Left colon (tissue), 2 donors: ENCODE data around the gene CALR. TPM values are rescaled to one million over a fixed set of nuclear protein-coding genes. Genes with fewer than 3 reads are reported as not detected.
A peak's percentile ranks its signal among the peaks of the same experiment; 100 is the strongest.

Experiments
- ATAC-seq: fragments of 200-7000 bp; cut with Tn5 transposase; one replicate; pipeline ENCODE4 v1.9.1; 2020; ENCODE audit warnings: mild to moderate bottlenecking, moderate library complexity
- DNase-seq, 2 donors: peaks; one replicate each; pipeline ENCODE4 v3.0.0-alpha.2; 2020
- intact Hi-C, 2 donors: fragments of 100-400 bp; cut with DNase I in 1 of 2; cut with micrococcal nuclease in 1 of 2; formaldehyde crosslinking; loops; one replicate each; pipeline versions ENCODE4 v1.11.2 to v1.14.0; 2022; cut with DNase I, micrococcal nuclease
- total RNA-seq, 2 donors: library from RNA; stranded (reverse); fragmentation: NEBNext Ultra II Directional; extraction: Animal tissue kit (Norgen Biotek cat#: 25700); gene quantifications; one replicate each; pipeline ENCODE4 v1.2.1, GENCODE V29; 2021
- donor health status: DM: no; HTN: no; CAD: no.
- donor health status: DM: yes; HTN: yes; CAD: no.

CALR gene
- total RNA-seq, 2 donors from 2014 or later, result 550 to 739 TPM

GRCh38 chr19:12932392-12933286 lies 5.8 kb upstream of the CALR start:
- intact Hi-C loops, result no loop called here
- ATAC-seq (no peak), DNase-seq (peak in 1 of 2 donors; percentile 44)

GRCh38 chr19:12933287-12934072 lies 4.9 kb upstream of the CALR start, which contains the start of gene FARSA:
Gene FARSA, minus strand, starts transcription at chr19:12933711. Its CDS starts 15 bp downstream, at chr19:12933696.
- intact Hi-C loops, result no loop called here
- peak; percentile 78 for ATAC-seq
- DNase-seq, result peak; percentile 92 to 93

GRCh38 chr19:12935071-12935470 lies 3.3 kb upstream of the CALR start:
- ATAC-seq, result no peak
- intact Hi-C loops, result no loop called here
- no peak for DNase-seq

GRCh38 chr19:12936582-12936981 lies 1.8 kb upstream of the CALR start:
- intact Hi-C loops, result no loop called here
- no peak for ATAC-seq
- no peak for DNase-seq

GRCh38 chr19:12937093-12937926 lies 1.1 kb upstream of the CALR start:
- ATAC-seq (no peak), DNase-seq (peak; percentile 50 to 66)
- intact Hi-C loops, result no loop called here

GRCh38 chr19:12938779-12939601 lies 581 bp downstream of the CALR start:
- intact Hi-C loops, result no loop called here
- peak; percentile 52 for ATAC-seq
- DNase-seq, result peak in 1 of 2 donors; percentile 38

GRCh38 chr19:12939975-12940423 lies 1.6 kb downstream of the CALR start:
- DNase-seq (no peak), ATAC-seq (no peak)
- intact Hi-C loops, result no loop called here

GRCh38 chr19:12940897-12941296 lies 2.5 kb downstream of the CALR start:
- no peak for ATAC-seq
- intact Hi-C loops, result no loop called here
- no peak for DNase-seq

GRCh38 chr19:12943437-12944044 lies 5.1 kb downstream of the CALR start:
- DNase-seq, result no peak

GRCh38 chr19:12944104-12944674 lies 5.8 kb downstream of the CALR start:
- no peak for DNase-seq
- intact Hi-C loops, result no loop called here
- no peak for ATAC-seq

More at GRCh38 chr19:12943437-12944044, 5.1 kb downstream of the CALR start:
- intact Hi-C loops, result no loop called here
- no peak for ATAC-seq

- intact Hi-C loops, result no loop called here
- ATAC-seq, result peak; percentile 93
- DNase-seq, result peak; percentile 97 to 100
Observed at GRCh38 chr19:12945479-12946091, 7.2 kb downstream of the CALR start, which contains the start of gene RAD23A. Gene RAD23A, plus strand, starts transcription at chr19:12945862. Its CDS starts 87 bp downstream, at chr19:12945949.

- intact Hi-C loops, result no loop called here
Observed at GRCh38 chr19:12946092-12946721, 7.8 kb downstream of the CALR start.

GRCh38 chr19:12946731-12947496 lies 8.5 kb downstream of the CALR start:
- no peak for DNase-seq
- intact Hi-C loops, result no loop called here
- no peak for ATAC-seq

More at GRCh38 chr19:12946092-12946721, 7.8 kb downstream of the CALR start:
- DNase-seq (peak; percentile 74 to 76), ATAC-seq (peak; percentile 82)

- ATAC-seq (no peak), DNase-seq (no peak)
- intact Hi-C loops, result no loop called here
Observed at GRCh38 chr19:12947702-12948611, 9.5 kb downstream of the CALR start.
